Endothelial cell of umbilical vein (primary cell): Measurements from ENCODE around the gene C10orf105. TPM values are rescaled to one million over a fixed set of nuclear protein-coding genes. Genes with fewer than 3 reads are reported as not detected.

Experiments
- BruUV-seq: library from RNA; stranded (reverse); fragments of 400-500 nt; replicated peaks from 2 replicates; lab custom pipeline; 2021; lab: Mats Ljungman, UMichigan
- CTCF ChIA-PET: fragments of 300-600, 350-600 bp; sonication (Branson Sonifier 250); formaldehyde crosslinking; loops from one replicate; lab custom pipeline; 2021; ENCODE audit warnings: antibody characterized with exemption, inconsistent platforms; lab: Charles Lee
- POLR2A ChIA-PET: fragments of 300-600, 350-600 bp; sonication (Branson Sonifier 250); formaldehyde crosslinking; loops from one replicate; lab custom pipeline; 2021; ENCODE audit warnings: antibody characterized with exemption, inconsistent platforms; lab: Charles Lee
- DNase-seq: peaks from one replicate; pipeline ENCODE4 v3.0.0-alpha.2; 2011; ENCODE audit warnings: low read depth, low spot score
- FAIRE-seq: peaks from 2 replicates; lab custom pipeline; 2011; peaks lifted over from hg19 to GRCh38; lab: Jason Lieb, UNC
- H2AFZ ChIP-seq: 2 replicates; pipeline ENCODE4 v1.6.0; 2012; ENCODE audit warnings: low read depth, low read length, control low read depth, inconsistent platforms
- H3K27ac ChIP-seq: 2 replicates; pipeline ENCODE4 v1.5.1; 2011; ENCODE audit warnings: low read depth, mild to moderate bottlenecking, control low read depth, low read length, moderate library complexity; ENCODE audit not compliant: insufficient read depth
- H3K27me3 ChIP-seq, 2 experiments: 2 replicates each; pipeline versions ENCODE4 v1.6.0 to v1.6.1; 2011; ENCODE audit warnings: low read length in 2 of 2, mixed read lengths in 1 of 2; ENCODE audit not compliant: control insufficient read depth in 2 of 2, insufficient read depth in 2 of 2
- H3K36me3 ChIP-seq, 2 experiments: 2 replicates in 1 of 2; 3 replicates in 1 of 2; pipeline ENCODE4 v1.5.1; 2011; ENCODE audit warnings: low read length in 2 of 2, mild to moderate bottlenecking in 1 of 2, moderate library complexity in 1 of 2; ENCODE audit not compliant: control insufficient read depth in 2 of 2, insufficient read depth in 2 of 2; ENCODE audit errors: extremely low read depth in 1 of 2
- H3K4me1 ChIP-seq: 3 replicates; pipeline ENCODE4 v1.5.1; 2011; ENCODE audit warnings: mild to moderate bottlenecking, low read length; ENCODE audit not compliant: control insufficient read depth, insufficient read depth; ENCODE audit errors: extremely low read depth
- H3K4me2 ChIP-seq: 2 replicates; pipeline ENCODE4 v1.6.1; 2011; ENCODE audit warnings: low read length, control low read depth, mixed read lengths; ENCODE audit not compliant: insufficient read depth
- H3K4me3 ChIP-seq, 3 experiments: fragments of 200-600 bp in 1 of 3; sonication (generic), shearing (Covaris generic) in 1 of 3; replicated peaks in 1 of 3; 2 replicates each; pipeline ENCODE4 v1.5.1; 2011 to 2016; ENCODE audit warnings: control low read depth in 3 of 3, low read length in 3 of 3, mild to moderate bottlenecking in 2 of 3, inconsistent platforms in 1 of 3, low read depth in 1 of 3, moderate library complexity in 1 of 3; ENCODE audit not compliant: insufficient read depth in 1 of 3
- H3K79me2 ChIP-seq: 2 replicates; pipeline ENCODE4 v1.6.0; 2012; ENCODE audit warnings: low read length, inconsistent platforms; ENCODE audit not compliant: control insufficient read depth, insufficient read depth
- H3K9ac ChIP-seq: replicated peaks from 2 replicates; pipeline ENCODE3; 2011; ENCODE audit warnings: low read length, control low read depth; ENCODE audit not compliant: insufficient read depth; ENCODE audit errors: extremely low read depth
- H3K9me1 ChIP-seq: replicated peaks from 3 replicates; pipeline ENCODE4 v1.6.0; 2011; ENCODE audit warnings: mild to moderate bottlenecking, low read length; ENCODE audit not compliant: control insufficient read depth, insufficient read depth; ENCODE audit errors: extremely low read depth
- H3K9me3 ChIP-seq: replicated peaks from 2 replicates; pipeline ENCODE4 v1.5.1; 2012; ENCODE audit warnings: low read length, inconsistent platforms; ENCODE audit not compliant: control insufficient read depth, insufficient read depth
- H4K20me1 ChIP-seq: replicated peaks from 2 replicates; pipeline ENCODE3; 2011; ENCODE audit warnings: mild to moderate bottlenecking, low read length; ENCODE audit not compliant: control insufficient read depth, insufficient read depth; ENCODE audit errors: extremely low read depth
- CTCF ChIP-seq, 2 donors: IDR thresholded peaks; 1 replicate in 1 of 2; 2 replicates in 1 of 2; pipeline ENCODE4 v1.5.1; 2011; ENCODE audit warnings: low read length in 2 of 2, mild to moderate bottlenecking in 2 of 2, moderate library complexity in 2 of 2, control low read depth in 1 of 2, inconsistent platforms in 1 of 2, low read depth in 1 of 2; ENCODE audit not compliant: insufficient read depth in 1 of 2; ENCODE audit errors: extremely low read depth in 1 of 2
- EZH2 ChIP-seq: IDR thresholded peaks from 2 replicates; pipeline ENCODE4 v1.6.1; 2012; ENCODE audit warnings: borderline replicate concordance, low read depth, mild to moderate bottlenecking, moderate library complexity, low read length, inconsistent platforms; ENCODE audit not compliant: severe bottlenecking
- FOS ChIP-seq: IDR thresholded peaks from 2 replicates; pipeline ENCODE4 v1.6.1; 2011; ENCODE audit warnings: mild to moderate bottlenecking, low read length, moderate library complexity, borderline replicate concordance; ENCODE audit not compliant: insufficient read depth
- GATA2 ChIP-seq: IDR thresholded peaks from 2 replicates; pipeline ENCODE4 v1.7.0; 2011; ENCODE audit warnings: low read depth, mild to moderate bottlenecking, moderate library complexity, mixed read lengths, low read length; ENCODE audit not compliant: insufficient read length, insufficient read depth
- JUN ChIP-seq: IDR thresholded peaks from 2 replicates; pipeline ENCODE4 v1.6.1; 2011; ENCODE audit warnings: borderline replicate concordance, low read depth; ENCODE audit not compliant: insufficient read length, insufficient read depth
- MYC ChIP-seq: IDR thresholded peaks from one replicate; pipeline ENCODE4 v1.6.1; 2011; ENCODE audit warnings: mild to moderate bottlenecking, low read depth, low read length
- POLR2A ChIP-seq: IDR thresholded peaks from 2 replicates; pipeline ENCODE4 v1.6.1; 2012; ENCODE audit warnings: low read depth, mild to moderate bottlenecking, control low read depth, low read length
- POLR2AphosphoS5 ChIP-seq: IDR thresholded peaks from 2 replicates; pipeline ENCODE4 v1.6.1; 2012; ENCODE audit warnings: low read depth, mild to moderate bottlenecking, control low read depth, low read length, moderate library complexity; ENCODE audit not compliant: insufficient read depth
- dilution Hi-C: fragments of 300-500 bp; cut with MboI; formaldehyde crosslinking; loops from one replicate; pipeline ENCODE4 v1.15.0; 2019; ENCODE audit warnings: low sequenced_read_pairs; ENCODE audit not compliant: extremely low pct_ligation_motif_present
- intact Hi-C: fragments of 100-400 bp; cut with micrococcal nuclease; formaldehyde crosslinking; loops from one replicate; pipeline ENCODE4 v1.10.0; 2022
- polyA plus RNA-seq, 4 experiments: library from polyadenylated mRNA; depleted of rRNA in 3 of 4; stranded (reverse) in 3 of 4; unstranded in 1 of 4; fragments of >200 nt; gene quantifications; 2 replicates each; pipeline versions ENCODE4 v1.2.1 to v1.2.3, GENCODE V29; 2011 to 2012; ENCODE audit warnings: missing spikeins in 1 of 4
- total RNA-seq: library from RNA; stranded (reverse); gene quantifications from 2 replicates; pipeline ENCODE4 v1.2.3, GENCODE V29; 2021
- TF ChIP-seq, protein P1 (sequence below): IDR thresholded peaks from 2 replicates; pipeline ENCODE4 v1.6.1; 2011; ENCODE audit not compliant: insufficient read depth, insufficient read length

C10orf105 gene
- total and polyA plus RNA-seq, 2 donors (not counting 3 experiments of a cell fraction or from before 2014, with no cell fraction given): not detected

DNA sequence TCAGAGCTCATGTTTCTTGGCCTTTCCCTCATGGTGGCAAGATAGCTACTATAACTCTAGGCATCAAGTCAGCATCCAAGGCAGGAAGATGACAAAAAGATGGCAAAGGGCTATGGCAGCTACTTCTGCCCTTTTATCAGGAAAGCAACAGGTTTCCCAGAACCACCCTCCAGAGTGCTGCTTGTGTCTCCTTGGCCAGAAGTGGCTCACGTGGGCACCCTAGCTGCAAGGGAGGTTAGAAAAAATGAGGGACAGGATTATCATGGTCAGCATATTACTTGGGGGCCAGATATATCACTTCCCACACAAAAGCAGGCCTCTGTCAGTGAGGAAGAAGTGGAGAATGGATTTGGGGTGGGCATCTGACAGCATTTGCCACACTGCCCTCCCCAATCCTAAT, 24.3 kb upstream of the C10orf105 start:
- H4K20me1 ChIP-seq: no peaks in the 10 kb centered on the region
- CTCF ChIA-PET: interaction anchor here (1.4 kb wide), 1 partner anchor 30 kb away, joined by 3 read pairs; the partner anchor contains the start of gene VSIR
- H3K4me3 ChIP-seq: no peak overlapping the region
- intact Hi-C loops (no loop called here), dilution Hi-C loops (no loop called here)
- H3K79me2 ChIP-seq: no peaks in the 10 kb centered on the region
- no TSS peak for BruUV-seq
- no peaks in the 10 kb centered on the region for H3K36me3 ChIP-seq
- H3K4me2 ChIP-seq: no peak overlapping the region
- DNase-seq: no peak
- H3K27me3 ChIP-seq: no peaks in the 10 kb centered on the region
- TF ChIP-seq CTCF (IDR thresholded peaks at IDR 0.05; ENCODE audit: extremely low read depth in 1 of 2, insufficient read depth in 1 of 2, low read depth in 1 of 2, low read length in 2 of 2): no peak
- no peak for TF ChIP-seq GATA2
- TF ChIP-seq, protein P1, sequence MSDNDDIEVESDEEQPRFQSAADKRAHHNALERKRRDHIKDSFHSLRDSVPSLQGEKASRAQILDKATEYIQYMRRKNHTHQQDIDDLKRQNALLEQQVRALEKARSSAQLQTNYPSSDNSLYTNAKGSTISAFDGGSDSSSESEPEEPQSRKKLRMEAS: no peak
- TF ChIP-seq POLR2A: no peak
- no peak for TF ChIP-seq JUN
- TF ChIP-seq POLR2AphosphoS5: no peak
- no peak for TF ChIP-seq EZH2
- no peak for TF ChIP-seq FOS
- TF ChIP-seq MYC: no peak
- no peaks in the 10 kb centered on the region for H3K9me1 ChIP-seq
- POLR2A ChIA-PET: no interaction called here
- no peaks in the 10 kb centered on the region for H3K9me3 ChIP-seq
- no peak overlapping the region for H2AFZ ChIP-seq
- FAIRE-seq: no peak
- H3K4me1 ChIP-seq: peaks cover 12% of the 10 kb centered on the region
- H3K9ac ChIP-seq: no peak overlapping the region
- no peak overlapping the region for H3K27ac ChIP-seq
